Measurements from ENCODE around the gene UBL3.

The UBL3 gene

DNA sequence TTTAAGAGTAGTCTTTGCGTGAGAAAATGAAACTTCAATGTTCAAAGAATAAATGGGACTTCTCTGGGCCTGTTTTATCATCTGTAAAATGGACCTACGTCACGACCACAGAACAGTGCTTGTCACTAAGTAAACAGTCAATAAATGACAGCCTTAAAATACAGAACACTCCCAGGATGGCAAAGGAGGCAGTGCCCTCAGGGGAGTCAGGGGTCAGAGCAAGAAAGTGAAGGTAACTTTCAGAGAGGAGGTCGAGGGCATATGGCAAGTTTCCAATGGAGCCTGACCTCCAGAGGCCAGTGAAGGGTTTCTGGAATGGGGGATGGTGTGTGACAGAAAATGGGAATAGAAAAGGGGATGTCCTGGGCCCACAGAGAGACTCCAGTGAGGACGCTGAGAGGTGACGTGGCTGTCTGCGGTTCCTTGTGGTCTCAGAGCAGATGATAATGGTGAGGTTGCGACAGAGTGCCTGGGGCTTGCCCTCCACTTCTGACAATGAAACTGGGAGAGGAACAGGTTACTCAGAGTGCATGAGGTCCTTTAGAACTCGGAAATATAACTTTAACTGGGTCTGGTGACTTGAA lies 91.8 kb downstream of the UBL3 start:
- no peak for DNase-seq (ENCODE audit: low spot score)

DNA sequence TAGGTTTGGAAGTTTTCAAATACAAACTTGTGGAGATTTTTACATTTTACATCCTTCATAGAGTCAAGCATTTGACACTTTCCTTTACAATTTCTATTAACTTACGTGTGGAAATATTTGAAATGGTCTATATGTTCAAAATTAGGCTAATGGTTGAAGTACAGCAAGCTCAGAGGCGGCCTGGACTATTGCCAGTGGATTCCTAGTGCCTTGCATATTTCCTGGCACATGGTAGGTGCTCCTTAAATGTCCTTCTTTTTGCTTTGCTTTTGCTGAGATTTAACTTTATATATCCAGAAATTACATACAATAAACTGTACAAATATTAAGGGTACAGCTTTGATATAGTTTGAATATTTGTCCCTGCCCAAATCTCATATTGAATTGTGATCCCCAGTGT lies 93.9 kb downstream of the UBL3 start:
- DNase-seq (ENCODE audit: low spot score): no peak

DNA sequence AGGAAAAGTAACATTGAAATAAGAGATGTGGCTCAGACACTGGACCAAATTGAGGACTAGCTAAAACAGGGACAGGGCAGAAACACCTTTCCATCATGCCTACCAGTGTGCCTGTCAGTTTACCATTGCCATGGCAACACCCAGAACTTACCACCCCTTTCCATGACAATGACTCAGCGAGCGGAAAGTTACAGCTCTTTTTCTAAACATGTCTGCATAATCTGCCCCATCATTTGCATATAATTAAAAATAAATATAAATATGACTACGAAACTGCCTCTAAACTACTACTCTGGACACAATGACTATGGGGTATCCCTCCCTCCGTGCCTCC lies 96.0 kb downstream of the UBL3 start:
- peak; percentile 19 for DNase-seq (ENCODE audit: low spot score)

DNA sequence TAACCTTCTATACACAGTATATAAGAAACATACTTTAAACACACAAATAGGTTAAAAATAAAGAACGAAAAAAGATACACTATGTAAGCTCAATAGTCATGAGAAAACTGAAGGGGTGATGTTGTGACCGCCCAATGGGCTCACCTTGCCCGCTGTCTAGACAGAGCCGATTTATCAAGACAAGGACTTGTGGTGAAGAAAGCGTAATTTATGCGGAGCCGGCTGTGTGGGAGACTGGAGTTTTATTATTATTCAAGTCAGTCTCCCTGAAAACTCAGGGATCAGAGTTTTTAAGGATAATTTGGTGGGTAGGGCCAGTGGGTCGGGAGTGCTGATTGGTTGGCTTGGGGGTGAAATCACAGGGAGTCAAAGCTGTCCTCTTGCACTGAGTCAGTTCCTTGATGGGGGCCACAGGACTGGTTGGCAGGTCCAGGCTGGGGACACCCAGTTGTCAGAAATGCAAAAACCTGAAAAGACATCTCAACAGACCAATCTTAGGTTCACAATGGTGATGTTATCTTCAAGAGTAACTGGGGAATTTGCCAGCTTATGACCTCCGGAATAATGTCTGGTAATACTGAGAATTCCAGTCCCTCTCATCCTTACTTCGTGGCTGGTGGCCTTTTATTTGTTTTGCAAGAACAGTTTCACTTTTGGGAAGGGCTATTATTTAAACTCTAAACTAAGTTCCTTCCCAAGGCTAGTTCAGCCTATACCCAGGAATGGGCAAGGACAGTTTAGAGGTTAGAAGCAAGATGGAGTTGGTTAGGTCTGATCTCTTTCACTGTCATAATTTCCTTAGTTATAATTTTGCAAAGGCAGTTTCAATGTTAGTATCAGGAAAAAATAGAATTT lies 96.6 kb downstream of the UBL3 start:
- peak; percentile 15 for DNase-seq (ENCODE audit: low spot score)

DNA sequence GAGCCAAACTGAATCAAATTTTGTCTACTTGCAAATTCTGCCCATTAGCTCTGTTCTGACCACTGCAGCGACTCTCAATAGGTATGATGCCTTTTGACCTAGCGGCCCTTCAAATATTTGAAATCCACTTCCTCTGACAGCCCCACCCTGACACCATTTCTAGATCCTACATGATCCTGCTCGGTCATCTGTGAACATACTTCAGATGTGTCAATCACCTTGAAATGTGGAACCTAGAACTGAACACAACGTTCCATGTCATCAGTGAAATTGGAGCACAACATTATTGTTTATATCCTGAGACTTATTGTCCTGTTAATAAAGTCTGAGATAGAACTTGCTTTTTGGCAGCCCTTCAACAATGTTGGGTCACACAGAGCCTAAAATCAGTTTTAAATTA lies 98.2 kb downstream of the UBL3 start:
- DNase-seq (ENCODE audit: low spot score): no peak

DNA sequence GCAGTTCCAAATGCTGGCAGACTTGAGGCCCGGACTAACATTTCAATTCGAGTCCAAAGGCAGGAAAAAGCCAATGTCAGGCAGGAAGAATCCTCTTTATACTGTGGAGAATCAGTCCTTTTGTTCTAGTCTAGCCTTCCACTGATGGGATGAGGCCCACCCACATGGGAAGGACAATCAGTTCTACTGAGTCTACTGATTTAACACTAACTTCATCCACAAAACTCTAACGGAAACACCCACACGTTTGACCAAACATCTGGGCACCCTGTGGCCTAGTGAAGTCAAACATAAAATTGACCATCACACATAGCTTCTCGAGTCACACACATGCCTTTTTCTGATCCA lies 100.3 kb downstream of the UBL3 start:
- no peak for DNase-seq (ENCODE audit: low spot score)

DNA sequence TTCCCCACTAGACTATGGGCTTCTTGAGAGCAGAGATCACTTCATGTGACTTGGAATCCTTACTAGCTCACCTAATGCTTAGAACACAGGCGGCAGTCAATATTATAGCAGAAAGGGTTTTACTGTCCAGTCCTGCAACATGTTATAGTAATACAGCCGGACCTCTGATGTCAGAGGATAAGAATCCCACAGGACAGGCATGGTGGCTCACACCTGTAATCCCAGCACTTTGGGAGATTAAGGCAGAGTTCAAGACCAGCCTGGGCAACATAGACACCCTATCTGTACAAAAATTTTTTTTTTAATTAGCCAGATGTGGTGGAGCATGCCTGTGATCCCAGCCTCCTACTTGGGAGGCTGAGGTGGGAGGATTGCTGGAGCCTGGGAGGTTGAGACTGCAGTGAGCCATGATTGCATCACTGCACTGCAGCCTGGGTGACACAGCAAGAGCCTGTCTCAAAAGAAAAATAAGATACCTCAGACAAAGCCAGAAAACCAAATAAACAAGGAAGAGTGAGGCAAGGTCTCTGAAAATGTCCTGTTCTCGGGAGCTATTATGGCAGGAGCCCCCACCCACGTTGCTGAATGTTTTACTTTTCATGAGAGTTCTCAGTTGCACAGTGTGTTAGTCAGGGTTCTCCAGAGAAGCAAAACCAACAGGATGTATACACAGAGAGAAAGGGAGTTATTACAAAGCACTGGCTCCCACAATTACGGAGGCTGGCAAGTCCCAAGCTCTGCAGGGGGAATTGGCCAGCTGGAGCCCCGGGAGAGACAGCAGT lies 100.8 kb downstream of the UBL3 start:
- DNase-seq (ENCODE audit: low spot score): no peak

DNA sequence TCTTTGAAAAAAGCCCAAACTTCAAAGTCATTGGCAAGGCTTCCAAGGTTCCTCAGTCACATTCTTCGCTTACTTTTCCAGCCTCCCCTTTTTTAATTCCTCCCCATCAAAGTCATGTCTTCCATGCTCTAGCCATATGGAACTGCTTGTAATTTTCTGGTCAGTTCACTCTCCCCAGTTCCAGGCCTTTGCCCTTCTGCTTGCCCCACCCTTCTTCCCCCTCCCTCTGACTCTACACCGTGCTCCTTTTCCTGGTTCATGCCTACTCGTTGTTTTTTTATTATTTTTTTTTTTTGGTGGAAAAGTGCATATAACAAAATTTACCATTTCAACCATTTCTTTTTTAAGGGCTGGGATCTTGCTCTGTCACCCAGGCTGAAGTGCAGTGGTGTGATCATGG lies 102.3 kb downstream of the UBL3 start:
- no peak for DNase-seq (ENCODE audit: low spot score)

DNA sequence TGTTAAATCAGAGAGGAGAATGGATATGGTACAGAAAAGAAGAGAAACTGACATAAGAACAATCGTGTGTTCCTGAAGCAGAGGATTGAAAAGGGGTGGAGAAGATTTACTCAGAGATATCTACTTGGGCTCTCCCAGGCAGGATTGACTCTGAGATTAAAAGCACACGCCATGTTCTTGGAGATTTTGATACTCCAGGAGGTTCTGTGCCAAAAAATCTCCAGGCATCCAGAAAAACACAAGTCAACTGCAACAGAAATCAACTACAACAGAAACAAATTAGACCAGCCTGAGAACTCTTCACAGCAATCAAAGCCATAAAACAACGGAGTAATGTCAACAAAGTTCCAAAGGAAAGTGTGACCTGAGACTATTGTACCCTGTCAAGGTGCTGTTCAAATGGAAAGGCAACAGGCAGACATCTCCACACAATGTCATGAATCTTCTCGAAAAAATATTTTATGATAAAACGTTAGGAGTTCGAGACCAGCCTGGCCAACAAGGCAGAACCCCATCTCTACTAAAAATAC lies 104.2 kb downstream of the UBL3 start:
- DNase-seq (ENCODE audit: low spot score): no peak

DNA sequence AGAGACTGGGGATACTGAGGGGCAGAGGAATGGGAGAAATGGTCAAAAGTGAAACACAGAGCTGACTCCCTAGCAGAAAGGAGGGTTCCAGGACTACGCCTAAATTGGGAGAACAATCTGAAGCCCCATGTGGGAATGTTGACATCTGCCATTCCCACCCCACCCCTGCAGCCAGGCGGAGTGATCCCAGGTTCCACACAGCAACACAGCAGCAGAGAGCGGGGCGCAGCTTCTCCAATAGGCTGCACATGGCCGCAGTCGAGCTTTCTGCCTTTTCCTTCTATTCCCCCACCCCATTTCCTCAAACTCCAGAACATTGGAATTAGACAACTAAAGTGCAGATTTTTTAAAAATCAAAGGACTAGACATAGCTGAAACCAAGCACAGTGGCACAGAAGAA lies 104.7 kb downstream of the UBL3 start:
- DNase-seq (ENCODE audit: low spot score): no peak

DNA sequence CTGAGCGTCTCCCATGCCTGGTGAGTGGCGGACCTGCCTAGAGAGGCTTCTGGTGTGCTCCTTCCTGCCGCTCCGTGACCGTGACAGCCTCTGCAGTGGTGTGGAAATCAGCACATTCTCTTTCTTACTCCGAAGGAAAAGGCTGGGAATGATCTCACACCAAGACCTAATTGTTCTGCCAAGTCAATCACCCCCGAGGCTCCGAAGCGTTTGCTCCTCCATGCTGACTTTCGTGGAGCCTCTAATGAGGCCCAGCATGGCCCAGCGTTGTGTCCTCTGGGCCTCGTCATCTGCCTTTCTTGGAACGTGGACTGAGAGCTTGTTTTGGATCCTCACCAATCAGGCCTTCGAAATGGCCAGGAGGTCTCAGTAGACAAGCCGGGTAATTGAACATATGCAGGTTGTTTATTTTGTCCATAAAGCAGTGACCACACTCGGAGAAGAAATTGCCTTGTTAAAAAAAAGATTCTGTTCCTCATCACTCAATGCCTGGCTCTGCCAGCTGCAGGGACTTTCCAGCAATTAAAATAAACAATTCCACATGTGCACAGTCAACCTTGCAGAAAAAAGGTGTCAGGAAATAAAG lies 107.1 kb downstream of the UBL3 start:
- peak; percentile 70 for DNase-seq (ENCODE audit: low spot score)

DNA sequence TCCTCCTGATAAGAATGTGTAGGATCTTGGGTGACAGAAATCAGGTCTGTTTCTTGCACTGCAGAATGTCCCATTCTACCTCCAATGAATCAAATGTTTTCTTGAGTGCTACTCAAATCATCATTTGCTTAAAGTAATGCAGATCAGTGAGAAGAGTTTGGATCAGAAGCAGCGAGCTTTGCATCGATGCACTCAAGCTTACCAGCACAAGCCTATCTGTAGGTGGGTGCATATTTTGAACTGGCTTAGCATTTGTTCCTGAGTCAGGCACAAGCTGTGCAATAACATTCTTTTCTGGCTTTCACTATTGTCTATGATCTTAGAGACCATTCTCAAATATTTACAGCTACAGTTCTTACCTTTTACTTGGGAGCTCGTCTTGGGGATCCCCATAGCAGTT lies 109.5 kb downstream of the UBL3 start:
- no peak for DNase-seq (ENCODE audit: low spot score)

DNA sequence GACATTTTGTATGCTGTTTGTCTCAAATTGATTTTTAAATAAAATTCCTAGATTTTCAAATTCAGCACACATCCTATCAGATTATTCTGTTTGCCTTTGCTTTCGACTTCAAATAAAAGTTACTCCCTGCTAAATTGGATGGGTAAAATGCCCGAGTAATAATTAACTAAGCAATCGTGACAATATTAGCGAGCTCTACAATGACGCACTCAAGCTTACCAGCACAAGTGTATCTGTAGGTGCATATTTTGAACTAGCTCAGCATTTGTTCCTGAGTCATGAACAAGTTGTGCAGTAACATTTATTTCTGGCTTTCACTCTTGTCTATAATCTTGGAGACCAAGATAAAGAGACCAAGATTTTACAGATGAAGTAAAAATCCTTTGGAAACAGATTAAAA lies 113.4 kb downstream of the UBL3 start:
- no peak for DNase-seq (ENCODE audit: low spot score)

DNA sequence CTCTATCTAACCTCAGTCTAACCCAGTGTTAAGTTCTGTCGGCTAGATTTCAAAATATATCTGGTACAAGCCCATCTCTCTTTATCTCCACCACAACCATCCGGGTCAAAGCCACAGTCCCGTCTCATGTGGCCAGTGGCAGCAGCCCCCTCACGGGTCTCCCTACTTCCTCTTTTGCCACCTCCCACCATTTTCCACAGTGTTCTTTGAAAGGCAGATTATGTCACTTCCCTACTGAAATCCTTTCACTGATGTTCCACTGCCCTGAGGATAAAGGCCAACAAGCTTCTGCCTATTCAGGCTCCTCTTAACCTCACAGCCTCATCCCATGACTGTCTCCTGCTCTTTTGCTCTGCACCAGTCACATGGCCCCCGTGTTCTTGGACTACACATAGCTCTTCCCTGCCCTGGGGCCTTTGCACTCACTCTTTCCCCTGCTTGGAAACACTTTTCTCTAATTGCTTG lies 117.2 kb downstream of the UBL3 start:
- DNase-seq (ENCODE audit: low spot score): no peak

DNA sequence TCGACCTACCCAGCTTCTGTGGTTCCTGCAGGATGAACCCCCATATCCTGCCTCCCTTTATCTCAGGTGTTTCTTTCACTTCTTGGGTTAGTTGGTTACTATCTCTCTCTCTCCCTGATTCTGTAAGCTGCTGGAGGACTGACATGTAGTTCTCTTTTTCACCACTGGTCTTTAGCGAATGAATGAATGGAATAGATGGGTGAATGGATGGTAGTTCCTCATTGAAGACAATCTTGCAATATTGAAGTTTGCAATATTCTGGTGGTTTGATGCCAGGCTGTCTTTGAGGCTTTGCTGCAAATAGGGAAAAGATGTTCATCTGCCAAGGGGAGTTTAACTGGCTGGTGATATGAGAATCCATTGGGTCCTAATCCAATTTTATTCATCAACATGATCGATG lies 120.2 kb downstream of the UBL3 start:
- DNase-seq (ENCODE audit: low spot score): no peak

DNA sequence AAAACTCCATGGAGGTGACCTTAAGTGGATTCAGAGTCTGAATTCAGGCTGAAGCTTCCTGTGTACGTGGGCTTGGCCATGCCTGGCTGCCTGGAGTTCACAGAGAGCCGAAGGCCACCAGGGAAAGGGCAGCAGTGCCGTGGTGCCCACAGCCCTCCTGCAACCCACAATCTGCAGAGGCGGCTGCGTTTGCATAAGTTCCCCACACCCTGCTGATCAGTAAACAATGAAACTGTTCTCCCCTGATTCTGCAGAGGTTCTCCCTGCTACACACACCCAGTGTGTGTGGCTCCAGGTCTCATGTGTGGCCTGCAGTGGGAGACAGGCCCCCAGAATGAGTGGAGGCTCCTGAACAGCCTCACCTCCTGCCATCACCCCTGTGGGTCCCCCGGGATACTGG lies 128.0 kb downstream of the UBL3 start:
- DNase-seq (ENCODE audit: low spot score): no peak

DNA sequence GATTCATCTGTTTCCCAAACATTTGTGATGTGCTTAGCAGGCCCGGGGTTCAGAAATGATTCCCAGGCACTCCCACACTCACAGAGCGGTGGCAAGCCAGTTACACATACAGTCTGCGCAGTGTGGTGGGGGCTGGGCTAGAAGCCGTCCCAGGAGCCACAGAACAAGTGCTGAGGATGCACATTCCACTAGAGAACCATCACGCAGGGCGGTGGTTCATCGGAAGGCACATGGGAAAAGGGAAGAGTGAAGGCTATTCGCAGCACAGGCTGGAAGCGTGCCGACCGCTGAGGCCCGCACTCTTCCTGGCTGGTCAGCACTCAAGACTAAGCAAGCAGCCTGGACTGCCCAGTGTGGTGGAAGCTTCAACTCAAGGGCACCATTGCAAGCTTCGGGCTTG lies 128.7 kb downstream of the UBL3 start:
- DNase-seq (ENCODE audit: low spot score): no peak

DNA sequence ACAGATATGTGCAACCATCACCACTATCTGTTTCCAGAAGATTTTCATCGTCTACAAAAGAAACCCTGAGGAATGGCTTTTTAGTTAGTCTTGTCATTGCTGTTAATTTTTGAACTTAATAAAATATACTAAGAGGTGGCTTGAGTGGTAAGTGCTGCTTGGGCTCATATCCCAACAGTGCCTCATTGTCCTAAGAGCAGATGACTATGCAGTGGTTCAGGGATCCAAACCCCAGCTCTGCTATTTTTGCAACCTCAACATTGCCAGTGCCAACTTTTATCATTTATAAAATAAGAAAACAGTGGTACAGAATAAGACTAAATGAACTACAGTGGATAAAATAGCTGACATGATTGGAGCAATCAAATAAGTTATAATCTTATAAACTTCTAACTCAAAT lies 131.7 kb downstream of the UBL3 start:
- DNase-seq (ENCODE audit: low spot score): no peak

DNA sequence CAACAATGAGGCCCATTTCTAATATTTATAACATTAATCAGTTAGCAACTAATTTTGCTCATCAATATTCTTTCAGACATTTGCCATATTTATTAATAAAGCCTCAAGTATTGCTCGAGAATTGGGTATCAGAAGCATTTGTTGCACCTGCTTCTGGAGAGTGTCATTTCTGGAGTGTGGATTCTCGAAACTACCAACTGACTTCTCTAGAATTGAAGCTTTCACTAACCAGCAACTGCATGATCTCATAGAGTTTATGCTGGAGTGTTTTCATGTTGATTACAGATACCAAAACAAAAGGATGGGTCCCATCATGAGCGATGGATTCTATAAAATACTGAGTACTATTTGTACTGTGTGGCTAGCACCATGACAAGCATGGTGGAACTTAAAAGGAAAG lies 133.9 kb downstream of the UBL3 start:
- no peak for DNase-seq (ENCODE audit: low spot score)
